ENCODE results near the gene HERC2. TPM values are rescaled to one million over a fixed set of nuclear protein-coding genes. Genes with fewer than 3 reads are reported as not detected.

The HERC2 gene
- total and polyA plus RNA-seq, 2 of the 8 experiments (the other 6 are each of a cell fraction or from before 2014, with no cell fraction given): 83.0 to 88.7 TPM

- H3K23me2 ChIP-seq (ENCODE audit: low read depth, low read length): no peaks in the 10 kb centered on the region
- no peak overlapping the region for H3K56ac ChIP-seq (replicated peaks; ENCODE audit: insufficient read length, low read depth, low read length)
- ChIA-PET POLR2A (ENCODE audit: partially characterized antibody) (no interaction called here), CTCF (ENCODE audit: partially characterized antibody) (interaction anchor here (0.7 kb wide), 1 partner anchor 12 kb away, joined by 3 read pairs; no protein-coding TSS in a partner anchor)
- no peak overlapping the region for H3K14ac ChIP-seq (ENCODE audit: insufficient read length)
- H4K8ac ChIP-seq (ENCODE audit: extremely low read depth, insufficient read depth, low read length): no peak overlapping the region
- H3K23ac ChIP-seq (ENCODE audit: insufficient read length): no peak overlapping the region
- DNase-seq (ENCODE audit: low read depth in 1 of 2, low spot score in 2 of 2): no peak
- H2BK20ac ChIP-seq (ENCODE audit: low read length): no peak overlapping the region
- WGBS, 2 experiments (ENCODE audit: extremely low coverage in 1 of 2, insufficient coverage in 1 of 2, insufficient read length in 1 of 2, insufficient replicate concordance in 2 of 2, low coverage in 1 of 2, low lambda C conversion rate in 2 of 2, missing lambda C conversion rate in 1 of 2): 98% methylated on average over 3 of the region's 3 CpGs; no CpG with 5 or more reads in 1 of the 2 experiments
- H2BK120ac ChIP-seq (replicated peaks; ENCODE audit: low read depth, low read length): no peak overlapping the region
- H3K79me2 ChIP-seq (ENCODE audit: control insufficient read depth in 1 of 2, insufficient read depth in 2 of 2, low read length in 2 of 2): peaks cover 0 to 2% of the 10 kb centered on the region in 2 experiments; a peak in 2 of 4 replicates
- H2AFZ ChIP-seq (ENCODE audit: low read length): no peak overlapping the region
- H4K5ac ChIP-seq (ENCODE audit: insufficient read length, low read depth, low read length): no peak overlapping the region
- H3K79me1 ChIP-seq (ENCODE audit: low read depth, low read length): no peaks in the 10 kb centered on the region
- H3K4me2 ChIP-seq (ENCODE audit: insufficient read depth in 1 of 2, low read depth in 2 of 2, low read length in 2 of 2): no peak overlapping the region
- H3K18ac ChIP-seq (ENCODE audit: extremely low read depth, low read length): no peak overlapping the region
- H3K27me3 ChIP-seq (replicated peaks in 1 of 4; ENCODE audit: control insufficient read depth in 3 of 4, extremely low read depth in 1 of 4, insufficient read depth in 3 of 4, low read length in 3 of 4): no peaks in the 10 kb centered on the region
- H2BK12ac ChIP-seq (ENCODE audit: low read depth, low read length): no peak overlapping the region
- H4K20me1 ChIP-seq (replicated peaks in 1 of 2; ENCODE audit: control insufficient read depth in 1 of 2, insufficient read depth in 2 of 2, low read length in 2 of 2): peaks cover 0 to 1% of the 10 kb centered on the region in 2 experiments
- H3K27ac ChIP-seq (ENCODE audit: low read depth, low read length): no peak overlapping the region
- no peak overlapping the region for H2BK5ac ChIP-seq (ENCODE audit: low read depth, low read length)
- no peak overlapping the region for H4K91ac ChIP-seq (replicated peaks; ENCODE audit: insufficient read length, low read length)
- peaks cover 0 to 2% of the 10 kb centered on the region in 2 experiments; a peak in 1 of 4 replicates for H3K9me3 ChIP-seq (ENCODE audit: insufficient read depth in 2 of 2, low read depth in 1 of 2, low read length in 1 of 2)
- H3K4me1 ChIP-seq (replicated peaks in 1 of 4; ENCODE audit: control insufficient read depth in 3 of 4, insufficient read depth in 4 of 4, low read length in 3 of 4): peaks cover 0 to 3% (median 0%) of the 10 kb centered on the region in 4 experiments; a peak in 1 of 7 replicates
- no peak overlapping the region for H3K9ac ChIP-seq (replicated peaks in 1 of 4; ENCODE audit: extremely low read depth in 1 of 4, low read depth in 3 of 4, low read length in 3 of 4)
- no peak overlapping the region for H2BK15ac ChIP-seq (ENCODE audit: low read length)
- H3K4ac ChIP-seq (replicated peaks; ENCODE audit: insufficient read length, low read depth, low read length): no peak overlapping the region
- no peak overlapping the region for H2AK5ac ChIP-seq (ENCODE audit: low read depth, low read length)
- no peak for FAIRE-seq
- no peak overlapping the region for H3K4me3 ChIP-seq (ENCODE audit: extremely low read depth in 1 of 4, insufficient read depth in 2 of 4, low read depth in 3 of 4, low read length in 4 of 4)
- H3K36me3 ChIP-seq (ENCODE audit: control insufficient read depth in 2 of 4, insufficient read depth in 4 of 4, low read length in 3 of 4): peaks cover 8 to 56% (median 41%) of the 10 kb centered on the region in 4 experiments
- TF ChIP-seq SIN3A (conservative IDR thresholded peaks at IDR 0.05 in 1 of 2, IDR thresholded peaks at IDR 0.05 in 1 of 2; ENCODE audit: low read depth in 1 of 2, low read length in 2 of 2) (no peak), SRF (IDR thresholded peaks at IDR 0.05; ENCODE audit: low read depth, low read length) (no peak), TAF1 (IDR thresholded peaks at IDR 0.05; ENCODE audit: low read depth, low read length) (no peak), NRF1 (IDR thresholded peaks at IDR 0.05; ENCODE audit: low read depth, low read length) (no peak), HDAC2 (IDR thresholded peaks at IDR 0.05; ENCODE audit: borderline replicate concordance in 1 of 2, low read depth in 2 of 2, low read length in 2 of 2) (no peak), BACH1 (IDR thresholded peaks at IDR 0.05; ENCODE audit: low read length) (no peak), USF2 (IDR thresholded peaks at IDR 0.05; ENCODE audit: low read length) (no peak), POU5F1 (IDR thresholded peaks at IDR 0.05; ENCODE audit: low read depth, low read length) (no peak), MAX (IDR thresholded peaks at IDR 0.05) (no peak), CBX5 (IDR thresholded peaks at IDR 0.05; ENCODE audit: low read depth, low read length) (no peak), E2F6 (IDR thresholded peaks at IDR 0.05) (no peak)
Observed at GRCh38 chr15:28167042-28167441, 154.9 kb downstream of the HERC2 start.
